HG03159 (cell line): ENCODE measurements around the gene MCOLN3.
"Not testable (repeated sequence)": the region's sequence is repeated elsewhere in the genome, so short reads cannot be mapped to it uniquely, and the experiment has no call there.

Experiments
- ATAC-seq: cut with Tn5 transposase; IDR thresholded peaks from one replicate; pipeline ENCODE4 v1.9.1; 2021; ENCODE audit warnings: mild to moderate bottlenecking, moderate library complexity; ENCODE audit not compliant: unreplicated experiment

Gene MCOLN3

DNA sequence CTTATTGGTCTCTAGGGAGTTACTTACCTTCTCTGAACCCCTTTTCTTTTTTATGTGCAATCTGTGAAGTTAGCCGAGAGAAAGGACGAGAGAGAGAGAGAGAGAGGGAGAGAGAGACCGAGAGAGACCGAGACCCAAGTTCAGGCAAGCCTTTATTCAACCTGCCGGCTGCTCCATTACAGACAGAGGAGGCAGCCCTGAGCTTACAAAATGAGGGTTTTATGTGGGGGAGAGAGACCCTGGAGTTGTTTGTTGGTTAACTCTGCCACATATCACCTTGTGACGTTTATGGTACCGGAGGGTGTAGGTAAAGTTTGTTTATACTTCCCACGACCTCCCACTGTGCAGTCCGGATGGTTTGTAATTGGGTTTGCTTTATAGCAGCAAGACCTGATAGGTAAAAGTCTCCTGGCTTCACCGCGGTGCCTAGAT is 1.5 kb upstream of the MCOLN3 start:
- ATAC-seq = no peak

DNA sequence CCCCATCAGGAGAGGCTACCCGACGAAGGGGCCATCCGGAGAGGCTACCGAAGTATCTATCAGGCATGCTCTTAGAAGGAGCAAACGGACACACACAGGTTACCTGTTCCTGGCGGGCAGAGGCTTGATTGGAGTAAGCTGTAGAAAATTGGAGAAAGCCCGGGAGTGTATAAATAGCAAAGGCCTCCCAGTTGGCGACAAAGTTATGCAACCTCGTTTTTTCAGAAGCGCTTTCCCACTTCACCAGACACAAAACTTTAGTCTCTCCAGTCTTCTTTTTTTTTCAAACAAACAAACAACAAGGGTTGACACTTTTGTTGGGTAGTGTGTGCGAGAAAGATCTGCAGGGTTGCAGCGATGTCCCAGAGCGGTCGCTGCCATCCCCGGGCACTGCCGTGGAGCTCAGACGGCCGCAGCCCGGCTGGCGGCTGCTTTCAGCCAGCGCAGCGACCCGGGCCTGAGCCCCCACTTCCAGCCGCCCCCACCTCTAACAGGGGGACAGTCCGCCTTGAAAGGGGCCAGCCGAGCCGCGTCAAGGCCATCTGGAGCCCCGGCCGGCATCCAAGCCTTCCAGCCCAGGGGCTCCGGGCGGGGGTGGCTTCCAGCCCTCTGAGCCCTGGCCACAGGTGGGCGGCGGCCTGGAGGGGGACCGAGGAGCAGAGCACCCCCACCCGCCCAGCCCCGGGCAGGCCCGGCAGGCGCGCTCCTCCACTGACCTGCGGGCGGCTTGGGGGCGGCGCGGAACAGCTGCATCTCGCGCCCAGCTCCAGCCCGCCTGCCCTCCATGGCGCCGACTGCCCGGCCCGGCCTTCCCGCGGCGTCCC is 616 bp downstream of the MCOLN3 start:
- ATAC-seq = peak; percentile 53

DNA sequence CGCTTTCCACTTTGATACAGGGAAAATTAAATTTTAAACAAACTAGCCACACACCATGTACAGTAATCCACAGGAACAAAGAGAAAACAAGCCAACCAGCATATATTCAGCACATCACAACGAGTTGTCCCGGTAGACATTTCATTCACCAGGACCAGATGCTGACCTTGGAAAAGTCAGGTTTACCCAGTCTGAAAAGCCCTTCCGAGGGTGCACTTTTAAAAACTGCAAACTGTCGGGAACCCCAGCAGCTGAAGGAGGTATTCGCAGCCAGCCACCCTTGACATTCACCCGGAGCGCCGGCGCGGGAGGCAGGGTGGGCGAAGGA is 1.2 kb downstream of the MCOLN3 start:
- ATAC-seq = no peak

DNA sequence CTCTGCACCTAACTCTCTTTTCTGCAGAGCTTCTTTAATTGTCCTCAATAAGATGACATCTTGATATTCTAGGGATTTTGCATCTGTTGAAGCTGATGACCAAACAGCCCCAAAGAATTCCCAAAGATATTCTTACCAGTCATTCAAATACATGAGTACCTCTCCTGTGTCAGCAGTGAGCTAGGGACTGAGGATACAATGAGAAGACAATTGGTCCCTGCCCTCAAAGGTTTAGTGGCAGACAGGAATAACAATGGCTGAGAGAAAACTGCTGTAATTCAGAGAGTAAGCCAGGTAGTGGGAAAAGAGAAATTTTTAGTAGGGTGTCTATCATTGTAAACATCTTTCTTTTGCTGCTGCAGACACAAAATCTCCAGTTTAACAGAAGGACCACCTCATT is 5.9 kb downstream of the MCOLN3 start:
- ATAC-seq = no peak

DNA sequence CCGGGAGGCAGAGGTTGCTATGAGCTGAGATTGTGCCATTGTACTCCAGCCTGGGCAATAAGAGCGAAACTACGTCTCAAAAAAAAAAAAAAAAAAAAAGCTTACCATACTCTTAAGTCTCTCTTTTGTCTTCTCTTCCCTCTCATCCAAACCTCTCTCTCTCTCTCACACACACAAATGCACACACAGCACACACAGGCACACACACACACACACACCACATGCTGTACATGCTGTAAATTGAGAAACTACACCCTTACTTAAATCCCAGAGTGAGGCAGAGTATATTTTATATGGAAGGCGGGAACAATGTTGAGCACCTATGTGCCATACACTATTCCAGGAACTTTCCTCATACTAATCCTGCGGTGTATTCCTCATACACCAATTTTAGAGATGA is 6.5 kb downstream of the MCOLN3 start:
- no peak for ATAC-seq

DNA sequence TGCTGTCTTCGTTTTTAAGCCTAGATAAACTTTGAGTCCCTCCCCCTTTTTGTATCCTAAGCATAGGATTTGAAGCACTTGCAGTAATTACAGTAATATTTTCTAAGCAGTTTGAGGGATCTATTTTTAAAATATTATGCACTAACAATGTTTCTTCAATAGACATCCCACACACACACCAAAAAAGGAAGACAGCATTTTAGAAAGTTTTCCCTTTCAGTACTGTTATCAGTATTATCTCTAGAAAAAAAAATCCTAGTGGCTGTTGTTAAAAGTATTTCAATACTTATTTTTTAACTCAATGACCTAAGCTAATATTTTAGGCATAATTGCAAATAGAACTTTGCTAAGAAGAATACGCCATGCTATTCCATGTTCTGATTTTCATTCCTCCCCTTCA is 15.1 kb downstream of the MCOLN3 start:
- no peak for ATAC-seq

DNA sequence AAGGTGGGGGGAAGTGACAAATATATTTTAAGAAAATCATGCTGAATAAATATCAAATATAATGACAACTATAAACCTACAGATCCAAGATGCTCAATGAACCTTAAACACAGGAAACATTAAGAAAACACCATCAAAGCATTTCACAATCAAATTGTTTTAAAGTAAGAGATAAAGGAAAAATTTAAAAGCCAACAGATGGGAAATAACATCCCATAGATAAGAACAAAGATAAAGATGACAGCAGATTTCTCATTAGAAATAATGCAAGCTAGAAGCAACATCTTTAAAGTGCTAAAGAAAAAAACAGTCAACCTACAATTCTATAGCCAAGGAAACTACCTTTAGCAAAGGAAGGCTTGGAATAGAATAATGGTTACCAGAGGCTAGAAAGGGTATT is 17.8 kb downstream of the MCOLN3 start:
- no peak for ATAC-seq

DNA sequence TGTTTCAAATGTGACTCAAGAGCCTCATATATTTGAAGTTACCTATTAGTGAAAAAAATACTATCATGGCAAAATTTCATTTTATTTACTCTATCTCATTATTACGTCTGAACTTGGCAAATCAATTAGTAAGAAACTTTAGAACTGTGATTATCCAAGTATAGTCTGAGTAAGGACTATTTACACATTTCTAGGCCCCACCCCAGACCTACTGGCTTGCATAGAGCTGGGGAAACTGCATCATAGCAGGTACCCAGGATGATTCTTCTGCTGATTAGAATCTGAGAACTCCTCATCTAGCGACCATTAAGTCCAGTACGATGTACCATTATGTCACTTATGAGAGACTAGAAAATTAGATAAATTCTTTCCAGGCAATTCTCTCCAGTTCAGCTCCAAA is 20.1 kb downstream of the MCOLN3 start:
- no peak for ATAC-seq

DNA sequence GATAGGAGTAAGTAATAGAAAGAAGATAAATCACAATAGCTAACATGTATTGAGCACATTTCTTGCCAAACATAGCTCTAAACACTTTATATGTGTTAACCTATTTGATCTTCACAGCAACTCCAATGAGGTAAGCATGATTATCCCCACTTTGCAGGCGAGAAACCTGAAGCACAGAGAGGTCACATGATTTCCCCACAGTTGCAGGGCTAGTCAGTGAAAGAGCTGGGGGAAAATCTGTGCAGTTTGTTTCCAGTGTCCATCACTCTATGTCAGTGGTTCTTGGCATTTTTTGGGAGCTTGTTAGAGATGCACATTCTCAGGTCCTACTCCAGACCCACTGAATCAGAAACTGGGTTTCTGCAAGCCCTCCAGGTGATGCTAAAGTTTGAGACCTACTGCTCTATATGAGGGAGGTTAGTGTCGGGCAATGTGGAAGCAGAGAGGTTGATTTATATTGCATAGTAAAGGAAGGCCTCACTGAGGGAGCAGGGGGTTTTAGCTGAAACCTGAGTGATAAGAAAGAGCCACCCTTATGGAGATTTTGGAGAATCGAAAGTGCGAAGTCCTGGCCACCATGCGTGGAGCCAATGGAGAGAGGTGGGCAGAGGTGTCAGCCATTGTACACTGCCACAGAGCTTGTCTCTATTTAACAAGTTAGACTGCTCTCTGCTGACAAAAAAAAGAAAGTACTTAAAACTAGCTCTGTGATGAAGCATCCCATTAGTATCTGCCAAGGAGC is 20.9 kb downstream of the MCOLN3 start:
- ATAC-seq = peak; percentile 84

DNA sequence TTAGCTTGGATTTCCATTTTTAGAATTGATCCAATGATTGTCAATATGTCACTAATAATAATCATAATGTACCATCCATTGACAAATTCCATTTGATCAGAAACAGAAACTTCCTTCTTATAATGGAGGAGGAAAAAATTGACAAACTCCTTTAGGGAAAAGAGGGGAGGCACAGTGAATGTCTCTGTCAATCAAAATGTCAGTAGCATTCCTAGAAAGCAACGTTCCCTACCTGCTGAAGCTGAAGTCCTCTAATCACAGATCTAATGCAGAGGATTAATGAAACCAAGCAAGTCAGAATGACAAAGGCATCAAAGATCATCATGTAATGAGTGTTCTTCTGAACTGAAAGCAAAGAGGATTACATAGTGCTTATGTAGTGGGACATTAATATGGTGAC is 22.4 kb downstream of the MCOLN3 start:
- no peak for ATAC-seq

DNA sequence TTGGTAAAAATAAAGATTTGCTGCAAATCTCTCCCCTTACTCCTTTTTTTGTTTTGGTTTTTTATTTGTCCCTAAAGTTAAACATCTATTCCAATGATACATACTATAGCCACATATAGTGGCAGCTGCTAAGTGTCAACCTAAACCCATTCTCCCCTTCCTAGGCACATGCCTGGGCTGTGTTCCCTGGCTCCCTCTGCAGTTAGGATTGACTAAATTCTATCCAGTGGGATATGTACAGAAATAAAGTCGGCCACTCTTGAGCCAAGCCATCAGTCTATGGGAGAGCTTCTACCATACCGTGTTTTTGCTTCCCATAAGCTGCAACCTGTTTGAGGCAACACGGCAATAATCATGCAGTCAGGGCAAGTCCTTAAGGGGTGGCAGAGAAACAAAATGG is 23.6 kb downstream of the MCOLN3 start:
- ATAC-seq = no peak

DNA sequence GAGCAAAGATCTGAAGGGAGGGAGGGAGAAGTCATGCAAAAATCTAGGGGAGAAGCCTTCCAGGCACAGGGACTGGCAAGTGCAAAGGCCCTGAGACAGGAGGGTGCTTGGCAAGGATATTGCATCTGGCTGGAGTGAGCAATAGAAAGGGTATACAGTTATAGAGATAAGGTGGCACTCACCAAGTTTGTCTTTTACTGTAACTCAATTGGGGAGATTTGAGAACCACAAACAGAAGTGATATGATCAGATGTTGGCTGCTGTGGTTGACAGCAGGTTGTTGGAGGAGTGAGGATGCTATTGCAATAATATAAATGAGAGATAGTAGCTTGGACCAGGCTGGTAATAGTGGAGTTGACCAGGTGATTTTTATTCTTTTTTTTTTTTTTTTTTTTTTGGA is 25.6 kb downstream of the MCOLN3 start:
- no peak for ATAC-seq

DNA sequence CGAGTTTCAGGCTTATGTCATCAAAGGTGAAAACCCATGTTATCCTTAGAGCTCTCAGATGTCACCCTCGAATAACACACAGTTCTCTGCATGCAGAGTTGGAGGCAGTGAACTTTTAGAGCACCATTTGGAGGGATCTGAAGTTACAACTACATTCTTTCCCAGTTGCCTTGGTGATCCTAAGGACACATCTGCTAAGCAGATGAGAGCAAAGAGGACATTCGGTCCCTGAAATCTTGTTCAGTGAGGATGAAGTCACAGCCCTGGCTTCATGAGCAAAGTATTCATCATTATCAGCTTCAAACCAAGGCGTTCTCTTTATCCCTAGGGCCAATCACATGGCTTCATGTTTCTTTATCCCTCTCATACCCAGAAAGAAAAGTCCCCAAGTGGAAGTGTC is 28.3 kb downstream of the MCOLN3 start:
- ATAC-seq = no peak

DNA sequence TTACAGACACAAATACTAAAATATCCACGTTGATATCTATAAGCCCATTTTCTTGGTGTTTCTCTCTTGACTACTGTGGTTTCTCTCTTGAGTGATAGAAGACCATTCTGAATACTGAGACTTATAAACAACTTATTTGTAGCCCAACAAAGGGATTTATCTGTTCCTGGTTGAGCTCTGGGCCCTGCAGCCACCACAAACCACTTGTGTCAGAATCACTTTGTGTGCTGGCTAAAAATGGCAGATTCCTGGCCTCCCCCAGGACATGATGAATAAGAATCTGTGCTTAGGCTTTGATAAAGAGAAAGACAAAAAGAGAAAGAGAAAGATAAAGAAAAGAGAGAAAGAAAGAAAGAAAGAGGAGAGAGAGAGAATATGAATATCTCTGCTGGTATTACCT is 32.5 kb downstream of the MCOLN3 start:
- no peak for ATAC-seq

DNA sequence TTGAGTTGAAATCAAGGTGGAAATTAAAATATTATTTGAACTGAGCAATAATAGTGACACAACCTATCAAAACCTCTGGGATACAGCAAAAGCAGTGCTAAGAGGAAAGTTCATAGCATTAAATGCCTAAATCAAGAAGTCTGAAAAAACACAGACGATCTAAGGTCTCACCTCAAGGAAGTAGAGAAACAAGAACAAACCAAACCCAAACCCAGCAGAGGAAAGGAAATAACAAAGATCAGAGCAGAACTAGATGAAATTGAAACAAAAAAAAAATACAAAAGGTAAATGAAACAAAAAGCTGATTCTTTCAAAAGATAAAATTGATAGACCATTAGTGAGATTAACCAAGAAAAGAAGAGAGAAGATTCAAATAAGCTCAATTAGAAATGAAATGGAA is 42.7 kb downstream of the MCOLN3 start:
- ATAC-seq = not testable (repeated sequence)

DNA sequence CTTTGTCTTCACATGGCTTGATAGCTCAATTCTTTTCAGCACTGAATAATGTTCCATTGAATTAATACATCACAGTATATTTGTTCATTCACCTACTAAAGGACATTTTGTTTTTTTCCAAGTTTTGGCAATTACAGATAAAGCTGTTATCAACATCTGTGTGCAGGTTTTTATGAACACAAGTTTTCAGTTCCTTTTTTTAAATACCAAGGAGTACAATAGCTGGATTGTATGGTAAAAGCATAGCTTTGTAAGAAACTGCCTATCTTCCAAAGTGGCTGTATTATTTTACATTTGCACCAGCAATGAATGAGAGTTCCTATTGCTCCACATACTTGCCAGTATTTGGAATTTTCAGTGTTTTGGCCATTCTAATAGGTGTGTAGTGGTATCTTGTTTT is 46.6 kb downstream of the MCOLN3 start:
- ATAC-seq = no peak

DNA sequence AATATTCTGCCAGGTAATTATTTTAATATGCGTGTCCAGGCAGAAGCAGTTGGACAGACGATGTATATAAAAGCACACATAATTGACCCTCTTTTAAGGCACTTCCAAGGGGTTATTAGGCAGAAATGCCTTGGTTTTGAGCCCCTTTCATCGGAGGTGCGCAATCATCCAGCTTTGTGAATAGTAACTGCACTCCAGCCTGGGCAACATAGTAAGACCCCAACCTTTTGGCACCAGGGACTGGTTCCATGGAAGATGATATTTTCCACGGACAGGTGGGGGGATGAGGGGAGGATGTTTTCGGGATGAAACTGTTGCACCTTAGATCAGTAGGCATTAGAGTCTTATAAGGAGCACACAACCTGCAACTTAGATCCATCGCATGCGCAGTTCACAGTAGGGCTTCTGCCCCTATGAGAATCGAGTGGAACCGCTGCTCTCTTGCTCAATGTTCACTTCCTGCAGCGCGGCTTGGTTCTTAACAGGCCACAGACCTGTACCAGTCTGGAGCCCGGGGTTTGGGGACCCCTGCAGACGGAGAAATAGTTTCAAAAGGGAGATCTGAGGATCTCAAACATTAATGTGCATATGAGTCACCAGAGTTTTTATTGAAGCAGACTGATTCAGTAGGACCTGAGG is 49.5 kb downstream of the MCOLN3 start:
- ATAC-seq = peak; percentile 17

DNA sequence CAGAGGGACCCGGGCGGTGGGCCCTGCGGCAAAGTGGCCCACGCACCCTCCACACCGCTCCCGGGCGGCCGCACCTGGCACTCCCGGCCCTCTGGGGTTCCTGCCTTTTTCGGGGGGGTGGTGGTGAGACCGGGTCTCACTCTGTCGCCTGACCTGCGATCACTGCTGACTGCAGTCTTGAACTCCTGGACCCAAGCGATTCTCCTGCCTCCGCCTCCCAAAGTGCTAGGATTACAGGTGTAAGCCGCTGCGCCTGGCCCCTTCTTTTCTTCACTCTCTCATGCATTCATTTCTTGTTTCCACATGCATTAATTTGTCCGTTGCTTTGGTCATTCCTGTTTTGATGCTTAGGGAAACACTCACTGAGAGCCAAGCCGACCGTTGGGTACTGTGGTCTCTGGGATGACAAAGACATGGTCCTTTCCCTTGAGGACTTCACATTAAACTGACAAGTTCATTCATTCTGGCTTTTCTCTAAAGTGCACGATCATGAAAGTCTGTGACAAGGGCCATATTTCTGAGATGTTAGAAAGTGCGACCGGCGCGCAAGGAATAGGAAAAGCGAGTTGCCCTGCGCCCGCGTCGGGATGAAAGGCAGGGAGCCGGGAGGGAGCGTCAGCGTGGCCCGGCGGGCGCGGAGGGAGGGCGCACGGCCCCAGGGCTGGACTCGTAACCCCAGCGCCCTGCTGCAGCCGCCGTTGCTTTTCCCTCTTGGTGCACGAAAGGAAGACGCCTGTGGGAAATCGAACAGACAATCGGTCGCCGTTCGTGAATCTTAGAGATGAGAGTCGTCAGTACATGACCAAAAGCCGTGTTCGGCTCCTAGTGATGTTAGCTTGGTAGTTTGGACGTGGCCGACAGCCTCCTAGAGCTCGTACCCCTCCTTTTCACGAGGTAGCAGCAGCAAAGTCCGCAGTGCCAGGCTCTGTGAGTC is 50.4 kb downstream of the MCOLN3 start:
- ATAC-seq = no peak

DNA sequence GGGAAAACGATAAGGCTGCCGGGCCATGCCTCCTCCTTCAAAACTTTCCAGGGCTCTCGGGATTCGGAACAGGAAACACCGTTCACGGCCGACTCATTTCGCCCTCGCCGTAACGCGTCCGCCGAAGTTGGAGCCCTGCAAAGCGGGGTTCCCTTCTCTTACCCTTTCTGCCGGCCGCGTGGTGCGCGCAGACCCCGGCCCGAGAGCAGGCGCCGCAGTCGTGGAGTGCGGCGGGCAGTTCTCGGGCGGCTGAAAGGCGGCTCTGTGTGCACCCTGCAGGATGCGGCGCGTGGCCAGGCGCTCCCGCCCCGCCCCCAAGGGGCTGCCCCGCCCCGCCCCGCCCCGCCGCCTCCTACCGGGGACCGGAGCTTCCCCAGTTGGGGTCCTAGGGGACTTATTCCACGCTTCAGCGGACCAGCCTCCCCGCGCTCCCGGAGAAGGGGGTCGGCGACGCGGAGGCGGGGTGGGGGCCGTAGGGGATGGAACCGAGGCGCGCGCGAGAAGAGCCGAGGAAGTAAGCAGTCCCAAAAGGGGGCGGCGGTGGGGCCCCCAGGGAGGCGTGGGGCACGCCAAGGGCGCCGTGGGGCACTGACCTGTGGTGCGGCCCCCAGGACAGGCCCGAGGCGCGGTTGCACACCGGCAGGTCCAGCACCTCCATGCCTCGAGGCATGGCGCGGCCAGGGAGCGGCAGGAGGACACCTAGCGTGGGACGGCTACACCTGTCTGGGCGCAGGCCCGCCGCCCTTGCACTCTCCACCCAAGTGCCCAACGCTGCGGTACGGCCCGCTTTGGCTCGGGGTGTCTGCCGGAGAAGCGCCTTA is 51.2 kb downstream of the MCOLN3 start, which contains the start of gene MCOLN2:
MCOLN2 (minus strand) TSS at position 268 of the 821 bp plus-strand sequence; CDS start at position 27, 241 bp downstream.
- peak; percentile 48 for ATAC-seq
